A549 (cell line): ENCODE data around the gene CFI. TPM values are rescaled to one million over a fixed set of nuclear protein-coding genes. Genes with fewer than 3 reads are reported as not detected.

ENCODE experiments used
- ATAC-seq, 2 experiments: fragments of 200-7000 bp in 1 of 2; fragments of >200 bp in 1 of 2; cut with Nextera tagmentation in 1 of 2; cut with Tn5 transposase in 1 of 2; 3 replicates each; pipeline versions ENCODE4 v1.8.0 to v1.9.1; 2018 to 2020; ENCODE audit warnings: mild to moderate bottlenecking in 1 of 2, moderate library complexity in 1 of 2
- CTCF ChIA-PET: fragments of 300-600 bp; sonication (Branson Sonifier 250); formaldehyde crosslinking; extraction: SDS; loops from one replicate; lab custom pipeline; 2021; ENCODE audit warnings: antibody characterized with exemption, inconsistent platforms; lab: Yijun Ruan, JAX
- POLR2A ChIA-PET: fragments of 350-600 bp; formaldehyde crosslinking; extraction: SDS; loops from one replicate; lab custom pipeline; 2021; ENCODE audit warnings: antibody characterized with exemption, inconsistent platforms; lab: Yijun Ruan, JAX
- DNase-seq, 2 experiments: peaks; one replicate each; pipeline versions ENCODE4 v3.0.0 to v3.0.0-alpha.2; 2011 to 2016; ENCODE audit warnings: low read depth in 1 of 2, low spot score in 1 of 2
- FAIRE-seq: peaks from 2 replicates; lab custom pipeline; 2011; peaks lifted over from hg19 to GRCh38; lab: Jason Lieb, UNC
- H3K27ac ChIP-seq, 2 experiments: fragments of >200 bp; sonication (Bioruptor Twin); formaldehyde crosslinking; 3 replicates each; pipeline ENCODE4 v1.5.1; 2016 to 2017
- H3K4me1 ChIP-seq: fragments of >200 bp; sonication (Bioruptor Twin); formaldehyde crosslinking; 3 replicates; pipeline ENCODE4 v1.6.1; 2016
- H3K4me2 ChIP-seq: fragments of >200 bp; sonication (Bioruptor Twin); formaldehyde crosslinking; 3 replicates; pipeline ENCODE4 v1.6.1; 2016
- H3K4me3 ChIP-seq: fragments of >200 bp; sonication (Bioruptor Twin); formaldehyde crosslinking; 3 replicates; pipeline ENCODE4 v1.5.1; 2016
- H3K9me3 ChIP-seq: fragments of >200 bp; sonication (Bioruptor Twin); formaldehyde crosslinking; 3 replicates; pipeline ENCODE4 v1.6.1; 2016
- CBX2 ChIP-seq: fragments of 200-600 bp; sonication (generic); IDR thresholded peaks from 2 replicates; pipeline ENCODE4 v1.6.1; 2016; ENCODE audit warnings: low read depth, mild to moderate bottlenecking, borderline replicate concordance
- CBX8 ChIP-seq: fragments of 200-600 bp; sonication (generic); IDR thresholded peaks from 2 replicates; pipeline ENCODE4 v1.6.1; 2016
- CEBPB ChIP-seq, 2 experiments: fragments of >200 bp in 1 of 2; sonication (Bioruptor Twin) in 1 of 2; formaldehyde crosslinking in 1 of 2; IDR thresholded peaks; 2 replicates each; pipeline ENCODE4 v1.6.1; 2012 to 2016
- CHD2 ChIP-seq: fragments of 150-350 bp; IDR thresholded peaks from 2 replicates; pipeline ENCODE4 v1.6.1; 2014; ENCODE audit warnings: low read length; ENCODE audit not compliant: partially characterized antibody
- EP300 ChIP-seq, 2 experiments: fragments of >200 bp; sonication (Bioruptor Twin); formaldehyde crosslinking; IDR thresholded peaks; 2 replicates in 1 of 2; 3 replicates in 1 of 2; pipeline ENCODE4 v1.6.1; 2016 to 2017
- FOXS1 ChIP-seq: fragments of 250-450 bp; sonication (Bioruptor Pico); IDR thresholded peaks from 2 replicates; pipeline ENCODE4 v1.5.0; 2020; ENCODE audit warnings: mild to moderate bottlenecking, moderate library complexity
- HES2 ChIP-seq: fragments of >200 bp; sonication (Bioruptor Twin); formaldehyde crosslinking; IDR thresholded peaks from 2 replicates; pipeline ENCODE4 v1.6.1; 2016
- HOXA7 ChIP-seq: fragments of 250-450 bp; sonication (Bioruptor Pico); IDR thresholded peaks from 2 replicates; pipeline ENCODE4 v1.5.0; 2020; ENCODE audit warnings: mild to moderate bottlenecking, moderate library complexity
- JUN ChIP-seq, 2 experiments: fragments of >200 bp; sonication (Bioruptor Twin); formaldehyde crosslinking; IDR thresholded peaks; 2 replicates in 1 of 2; 3 replicates in 1 of 2; pipeline ENCODE4 v1.6.1; 2016 to 2017
- KDM1A ChIP-seq: fragments of 200-600 bp; sonication (generic); IDR thresholded peaks from 2 replicates; pipeline ENCODE4 v1.6.1; 2016; ENCODE audit warnings: low read depth, mild to moderate bottlenecking
- KDM5A ChIP-seq: fragments of 200-600 bp; sonication (generic); IDR thresholded peaks from 2 replicates; pipeline ENCODE4 v1.6.1; 2016; ENCODE audit warnings: antibody characterized with exemption, mild to moderate bottlenecking
- MAFK ChIP-seq: fragments of 450-650 bp; IDR thresholded peaks from 2 replicates; pipeline ENCODE4 v1.6.1; 2014; ENCODE audit not compliant: partially characterized antibody
- MAX ChIP-seq: IDR thresholded peaks from 2 replicates; pipeline ENCODE4 v1.6.1; 2012
- NR3C1 ChIP-seq: fragments of >200 bp; sonication (Bioruptor Twin); formaldehyde crosslinking; IDR thresholded peaks from 3 replicates; pipeline ENCODE4 v1.6.1; 2017
- PHF8 ChIP-seq: fragments of 200-600 bp; sonication (generic); IDR thresholded peaks from 2 replicates; pipeline ENCODE4 v1.6.1; 2016; ENCODE audit warnings: low read depth, mild to moderate bottlenecking, antibody characterized with exemption, moderate library complexity, borderline replicate concordance
- POLR2A ChIP-seq: IDR thresholded peaks from 2 replicates; pipeline ENCODE4 v1.6.1; 2012; ENCODE audit warnings: mild to moderate bottlenecking, low read length
- POLR2AphosphoS2 ChIP-seq: conservative IDR thresholded peaks from 2 replicates; pipeline ENCODE4 v1.6.1; 2012; ENCODE audit warnings: low read length, improper control_type of control experiment, inconsistent platforms
- RAD21 ChIP-seq, 2 experiments: fragments of >200 bp in 1 of 2; sonication (Bioruptor Twin) in 1 of 2; formaldehyde crosslinking in 1 of 2; IDR thresholded peaks in 1 of 2; conservative IDR thresholded peaks in 1 of 2; 2 replicates in 1 of 2; 3 replicates in 1 of 2; pipeline ENCODE4 v1.6.1; 2012 to 2018; ENCODE audit warnings: inconsistent platforms in 1 of 2
- RARB ChIP-seq: fragments of 250-450 bp; sonication (Bioruptor Pico); IDR thresholded peaks from 2 replicates; pipeline ENCODE4 v1.8.0; 2021; ENCODE audit warnings: mild to moderate bottlenecking, moderate library complexity
- RCOR1 ChIP-seq: fragments of 150-350 bp; IDR thresholded peaks from 2 replicates; pipeline ENCODE4 v1.6.1; 2014; ENCODE audit warnings: antibody characterized with exemption, low read length, low read depth
- REST ChIP-seq: fragments of 200-600 bp; sonication (generic); IDR thresholded peaks from 2 replicates; pipeline ENCODE4 v1.6.1; 2016; ENCODE audit warnings: antibody characterized with exemption, mild to moderate bottlenecking, moderate library complexity
- RNF2 ChIP-seq: fragments of 200-600 bp; sonication (generic); IDR thresholded peaks from 2 replicates; pipeline ENCODE4 v1.6.1; 2016; ENCODE audit warnings: low read depth, mild to moderate bottlenecking, antibody characterized with exemption, moderate library complexity, borderline replicate concordance
- SMC3 ChIP-seq: fragments of >200 bp; sonication (Bioruptor Twin); formaldehyde crosslinking; IDR thresholded peaks from 3 replicates; pipeline ENCODE4 v1.6.1; 2018; ENCODE audit warnings: inconsistent platforms
- SREBF2 ChIP-seq: fragments of 450-650 bp; IDR thresholded peaks from 2 replicates; pipeline ENCODE4 v1.6.1; 2014; ENCODE audit warnings: mild to moderate bottlenecking, moderate library complexity
- TP53 ChIP-seq: fragments of 250-450 bp; sonication (Bioruptor Pico); IDR thresholded peaks from 2 replicates; pipeline ENCODE4 v1.5.0; 2021; ENCODE audit warnings: mild to moderate bottlenecking, moderate library complexity
- USF2 ChIP-seq: fragments of 450-650 bp; IDR thresholded peaks from 2 replicates; pipeline ENCODE4 v1.6.1; 2014; ENCODE audit warnings: antibody characterized with exemption
- ZFP36 ChIP-seq: fragments of 450-650 bp; IDR thresholded peaks from 2 replicates; pipeline ENCODE4 v1.6.1; 2014; ENCODE audit warnings: borderline replicate concordance; ENCODE audit not compliant: partially characterized antibody
- ZSCAN20 ChIP-seq: fragments of 250-450 bp; sonication (Bioruptor Pico); IDR thresholded peaks from 2 replicates; pipeline ENCODE4 v1.8.0; 2022; ENCODE audit warnings: mild to moderate bottlenecking, moderate library complexity
- WGBS: methylation state at CpG from one replicate; pipeline ENCODE4 v1.1.6; 2017; ENCODE audit errors: missing lambda C conversion rate; 5-methylcytosine and 5-hydroxymethylcytosine counted together
- polyA plus RNA-seq, 4 experiments: library from polyadenylated mRNA; depleted of rRNA in 3 of 4; stranded (reverse); fragments of >200 nt; fragmentation: RNase III in 1 of 4; extraction: RNeasy Plus Mini Kit Qiagen cat#74134 plus additional on column Dnase treatment in 1 of 4; gene quantifications; 2 replicates in 3 of 4; 3 replicates in 1 of 4; pipeline ENCODE4 v1.2.3, GENCODE V29; 2011 to 2017

The CFI gene
- polyA plus RNA-seq, 2 of the 4 experiments (the other 2 are of a cell fraction) = 2.6 to 2.8 TPM

GRCh38 chr4:109745830-109746229, 56.0 kb downstream of the CFI start:
- POLR2A ChIA-PET = no interaction called here
- CTCF ChIA-PET = no interaction called here
- Histone ChIP-seq H3K4me2 (no peak overlapping the region), H3K4me3 (no peak overlapping the region), H3K4me1 (no peaks in the 10 kb centered on the region), H3K27ac (no peak overlapping the region), H3K9me3 (no peaks in the 10 kb centered on the region)
- FAIRE-seq = no peak
- TF ChIP-seq KDM1A (no peak), MAX (no peak), RCOR1 (no peak), CEBPB (IDR thresholded peaks at IDR 0.05) (no peak), POLR2AphosphoS2 (no peak), ZFP36 (no peak), REST (no peak), PHF8 (no peak), CBX2 (no peak), EP300 (IDR thresholded peaks at IDR 0.05) (no peak), TP53 (no peak)
- no peak for DNase-seq
- ATAC-seq = no peak

- no peak overlapping the region for H3K4me2 ChIP-seq
Measured at GRCh38 chr4:109739547-109739946, 62.3 kb downstream of the CFI start.

More at GRCh38 chr4:109739547-109739946, 62.3 kb downstream of the CFI start:
- Histone ChIP-seq H3K4me3 (no peak overlapping the region), H3K4me1 (no peaks in the 10 kb centered on the region), H3K9me3 (no peaks in the 10 kb centered on the region), H3K27ac (no peak overlapping the region)
- DNase-seq (no peak), ATAC-seq (no peak), FAIRE-seq (no peak)
- POLR2A ChIA-PET = no interaction called here
- TF ChIP-seq NR3C1 (no peak), MAFK (no peak), RNF2 (no peak), SREBF2 (no peak), CEBPB (IDR thresholded peaks at IDR 0.05) (no peak), HOXA7 (CRISPR knock-in tag) (no peak), HES2 (no peak), RARB (CRISPR knock-in tag) (no peak), ZFP36 (no peak), POLR2A (no peak), CBX8 (no peak), CHD2 (no peak), USF2 (no peak), FOXS1 (no peak), SMC3 (no peak), KDM5A (no peak), RAD21 (conservative IDR thresholded peaks at IDR 0.05 in 1 of 2, IDR thresholded peaks at IDR 0.05 in 1 of 2) (no peak), ZSCAN20 (no peak), JUN (IDR thresholded peaks at IDR 0.05) (no peak)
- WGBS = 66% methylated on average over 3 of the region's 3 CpGs
- CTCF ChIA-PET = no interaction called here
